SK-N-SH treated with all-trans-retinoic acid at 6 μM for 48 hours (cell line): Measurements from ENCODE around the gene PSMD12.

Experiments used
- ATAC-seq: fragments of 200-7000 bp; cut with Tn5 transposase; 3 replicates; pipeline ENCODE4 v1.9.1; 2020; ENCODE audit warnings: mild to moderate bottlenecking, moderate library complexity
- ARNTL ChIP-seq: fragments of 450-650 bp; formaldehyde crosslinking; IDR thresholded peaks from 2 replicates; pipeline ENCODE4 v1.5.0; 2020; ENCODE audit warnings: low read depth, mild to moderate bottlenecking, moderate library complexity, borderline replicate concordance
- BACH2 ChIP-seq: fragments of 250-450 bp; sonication (Bioruptor Pico); IDR thresholded peaks from 2 replicates; pipeline ENCODE4 v1.9.0; 2021; ENCODE audit warnings: mild to moderate bottlenecking, borderline replicate concordance
- CREB5 ChIP-seq: fragments of 250-450 bp; sonication (Bioruptor Pico); IDR thresholded peaks from 2 replicates; pipeline ENCODE4 v1.5.1; 2020; ENCODE audit warnings: low read depth, mild to moderate bottlenecking, moderate library complexity
- CSDC2 ChIP-seq: fragments of 250-450 bp; sonication (Bioruptor Pico); IDR thresholded peaks from 2 replicates; pipeline ENCODE4 v1.5.0; 2020; ENCODE audit warnings: mild to moderate bottlenecking, moderate library complexity
- ESRRG ChIP-seq: fragments of 250-450 bp; sonication (Bioruptor Pico); IDR thresholded peaks from 2 replicates; pipeline ENCODE4 v1.6.1; 2021; ENCODE audit warnings: mild to moderate bottlenecking
- GLIS3 ChIP-seq: fragments of 250-450 bp; sonication (Bioruptor Pico); IDR thresholded peaks from 2 replicates; pipeline ENCODE4 v1.5.0; 2020; ENCODE audit warnings: mild to moderate bottlenecking, moderate library complexity
- ISL1 ChIP-seq: fragments of 250-450 bp; sonication (Bioruptor Pico); IDR thresholded peaks from 2 replicates; pipeline ENCODE4 v2.1.2; 2022; ENCODE audit warnings: mild to moderate bottlenecking, moderate library complexity
- OSR1 ChIP-seq: fragments of 250-450 bp; sonication (Bioruptor Pico); IDR thresholded peaks from 2 replicates; pipeline ENCODE4 v1.8.0; 2022; ENCODE audit warnings: moderate library complexity, mild to moderate bottlenecking, inconsistent platforms
- PATZ1 ChIP-seq: fragments of 250-450 bp; sonication (Bioruptor Pico); IDR thresholded peaks from 2 replicates; pipeline ENCODE4 v1.8.0; 2020; ENCODE audit warnings: mild to moderate bottlenecking, moderate library complexity, borderline replicate concordance
- RARB ChIP-seq: fragments of 250-450 bp; sonication (Bioruptor Pico); IDR thresholded peaks from 2 replicates; pipeline ENCODE4 v1.8.0; 2021; ENCODE audit warnings: mild to moderate bottlenecking, moderate library complexity
- SNAI2 ChIP-seq: fragments of 250-450 bp; sonication (Bioruptor Pico); IDR thresholded peaks from 2 replicates; pipeline ENCODE4 v1.5.0; 2020; ENCODE audit warnings: mild to moderate bottlenecking, moderate library complexity
- TCF4 ChIP-seq: fragments of 250-450 bp; sonication (Bioruptor Pico); IDR thresholded peaks from 2 replicates; pipeline ENCODE4 v1.8.0; 2021; ENCODE audit warnings: mild to moderate bottlenecking, moderate library complexity, borderline replicate concordance
- TOX ChIP-seq: fragments of 250-450 bp; sonication (Bioruptor Pico); IDR thresholded peaks from 2 replicates; pipeline ENCODE4 v1.8.0; 2021; ENCODE audit warnings: mild to moderate bottlenecking, moderate library complexity, borderline replicate concordance
- TSHZ2 ChIP-seq: fragments of 250-450 bp; sonication (Bioruptor Pico); IDR thresholded peaks from 2 replicates; pipeline ENCODE4 v1.5.0; 2020; ENCODE audit warnings: mild to moderate bottlenecking, moderate library complexity
- ZC3H10 ChIP-seq: fragments of 250-450 bp; sonication (Bioruptor Pico); IDR thresholded peaks from 2 replicates; pipeline ENCODE4 v1.5.1; 2021; ENCODE audit warnings: mild to moderate bottlenecking, moderate library complexity
- ZFP3 ChIP-seq: fragments of 250-450 bp; sonication (Bioruptor Pico); IDR thresholded peaks from 2 replicates; pipeline ENCODE4 v1.5.0; 2020; ENCODE audit warnings: mild to moderate bottlenecking, moderate library complexity
- ZFP30 ChIP-seq: fragments of 450-650 bp; formaldehyde crosslinking; IDR thresholded peaks from 2 replicates; pipeline ENCODE4 v1.5.0; 2022; ENCODE audit warnings: mild to moderate bottlenecking, moderate library complexity
- ZNF565 ChIP-seq: fragments of 450-650 bp; formaldehyde crosslinking; conservative IDR thresholded peaks from 2 replicates; pipeline ENCODE4 v1.5.0; 2020; ENCODE audit warnings: low read depth, mild to moderate bottlenecking, moderate library complexity
- ZNF70 ChIP-seq: fragments of 450-650 bp; formaldehyde crosslinking; IDR thresholded peaks from 2 replicates; pipeline ENCODE4 v1.5.0; 2020; ENCODE audit warnings: mild to moderate bottlenecking, moderate library complexity
- ZNF8 ChIP-seq: fragments of 450-650 bp; formaldehyde crosslinking; IDR thresholded peaks from 2 replicates; pipeline ENCODE4 v1.5.0; 2020; ENCODE audit warnings: mild to moderate bottlenecking, moderate library complexity
- TF ChIP-seq, protein P1 (sequence below): fragments of 250-450 bp; sonication (Bioruptor Pico); IDR thresholded peaks from 2 replicates; pipeline ENCODE4 v1.5.1; 2021; ENCODE audit warnings: mild to moderate bottlenecking, moderate library complexity

PSMD12 gene

DNA sequence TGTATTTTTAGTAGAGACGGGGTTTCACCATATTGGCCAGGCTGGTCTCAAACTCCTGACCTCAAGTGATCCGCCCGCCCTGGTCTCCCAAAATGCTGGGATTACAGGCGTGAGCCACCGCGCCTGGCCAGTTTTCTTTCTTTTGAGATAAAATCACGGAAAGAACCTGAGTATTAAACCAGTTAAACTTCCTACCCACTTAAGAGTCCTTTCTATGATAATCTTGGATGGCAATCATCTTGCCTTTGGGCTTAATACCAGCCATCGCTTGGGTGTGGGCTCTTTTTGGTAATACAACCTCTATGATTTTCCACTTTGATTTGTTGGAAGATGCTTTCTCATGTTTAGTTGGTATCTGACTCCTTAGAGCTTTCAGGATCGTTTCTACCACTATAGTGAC lies 34.7 kb upstream of the PSMD12 start:
- TF ChIP-seq ZNF70 (no peak), ZFP30 (CRISPR knock-in tag) (no peak), CSDC2 (CRISPR knock-in tag) (no peak), RARB (CRISPR knock-in tag) (no peak)

GRCh38 chr17:67400193-67400592 lies 33.8 kb upstream of the PSMD12 start:
- TF ChIP-seq ESRRG = no peak
- TF ChIP-seq ZFP3 (CRISPR knock-in tag) = no peak
- no peak for TF ChIP-seq ZC3H10 (CRISPR knock-in tag)
- no peak for TF ChIP-seq ZNF70
- no peak for TF ChIP-seq RARB (CRISPR knock-in tag)
- no peak for TF ChIP-seq ZNF565 (CRISPR knock-in tag)
- no peak for TF ChIP-seq SNAI2 (CRISPR knock-in tag)
- no peak for TF ChIP-seq CREB5 (CRISPR knock-in tag)
- no peak for TF ChIP-seq BACH2 (CRISPR knock-in tag)
- TF ChIP-seq ISL1 (CRISPR knock-in tag) = no peak
- TF ChIP-seq, protein P1, sequence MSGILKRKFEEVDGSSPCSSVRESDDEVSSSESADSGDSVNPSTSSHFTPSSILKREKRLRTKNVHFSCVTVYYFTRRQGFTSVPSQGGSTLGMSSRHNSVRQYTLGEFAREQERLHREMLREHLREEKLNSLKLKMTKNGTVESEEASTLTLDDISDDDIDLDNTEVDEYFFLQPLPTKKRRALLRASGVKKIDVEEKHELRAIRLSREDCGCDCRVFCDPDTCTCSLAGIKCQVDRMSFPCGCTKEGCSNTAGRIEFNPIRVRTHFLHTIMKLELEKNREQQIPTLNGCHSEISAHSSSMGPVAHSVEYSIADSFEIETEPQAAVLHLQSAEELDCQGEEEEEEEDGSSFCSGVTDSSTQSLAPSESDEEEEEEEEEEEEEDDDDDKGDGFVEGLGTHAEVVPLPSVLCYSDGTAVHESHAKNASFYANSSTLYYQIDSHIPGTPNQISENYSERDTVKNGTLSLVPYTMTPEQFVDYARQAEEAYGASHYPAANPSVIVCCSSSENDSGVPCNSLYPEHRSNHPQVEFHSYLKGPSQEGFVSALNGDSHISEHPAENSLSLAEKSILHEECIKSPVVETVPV (CRISPR knock-in tag) = no peak
- TF ChIP-seq TOX (CRISPR knock-in tag) = no peak
- no peak for TF ChIP-seq ZFP30 (CRISPR knock-in tag)
- no peak for TF ChIP-seq CSDC2 (CRISPR knock-in tag)
- ATAC-seq = no peak

More for the DNA sequence above, 34.7 kb upstream of the PSMD12 start:
- no peak for ATAC-seq

DNA sequence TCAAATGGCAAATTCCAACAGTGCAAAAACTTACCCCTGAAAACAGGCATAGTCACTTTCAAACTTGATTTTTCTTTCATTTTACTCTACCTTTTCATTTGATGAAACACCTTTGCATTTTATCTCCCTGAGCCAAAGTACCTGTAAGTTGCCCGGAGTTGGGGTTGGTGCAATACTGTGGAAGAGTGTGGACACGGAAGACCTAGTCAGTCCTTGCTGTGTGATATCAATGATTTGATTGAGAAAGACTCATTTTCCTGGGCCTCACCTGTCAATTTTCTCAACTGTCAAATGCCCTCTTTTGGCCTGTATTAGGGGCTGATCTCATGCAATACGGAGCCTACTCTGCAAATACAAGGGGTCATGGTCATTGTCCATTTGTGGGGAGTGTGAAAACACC lies 33.3 kb upstream of the PSMD12 start:
- no peak for ATAC-seq
- no peak for TF ChIP-seq TCF4 (CRISPR knock-in tag)
- TF ChIP-seq ISL1 (CRISPR knock-in tag) = no peak
- no peak for TF ChIP-seq ESRRG
- no peak for TF ChIP-seq CSDC2 (CRISPR knock-in tag)
- no peak for TF ChIP-seq ZNF8 (CRISPR knock-in tag)
- TF ChIP-seq ARNTL (CRISPR knock-in tag) = no peak

DNA sequence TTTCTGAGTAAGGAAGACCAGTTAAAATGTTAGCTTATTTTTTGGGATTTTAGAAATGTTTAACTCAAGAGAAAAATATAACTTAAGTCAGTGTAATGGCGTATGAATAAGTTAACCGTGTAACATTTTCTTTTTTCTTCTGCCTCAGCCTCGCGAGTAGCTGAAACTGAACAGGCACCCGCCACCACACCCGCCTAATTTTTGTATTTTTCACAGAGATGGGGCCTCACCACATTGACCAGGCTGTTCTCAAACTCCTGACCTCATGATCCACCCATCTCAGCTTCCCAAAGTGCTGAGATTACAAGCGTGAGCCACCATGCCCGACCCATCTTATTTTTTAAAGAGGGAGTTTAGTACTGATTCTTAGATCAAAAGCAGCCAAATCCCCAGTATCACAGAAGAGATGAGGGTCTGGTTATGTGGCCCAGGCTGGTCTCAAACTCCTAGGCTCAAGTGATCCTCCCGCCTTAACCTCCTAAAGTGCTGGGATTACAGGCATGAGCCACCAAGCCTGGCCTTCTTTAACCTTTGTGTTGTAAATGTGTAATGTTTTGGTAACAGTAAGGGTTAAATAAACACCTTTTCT lies 27.5 kb upstream of the PSMD12 start:
- no peak for ATAC-seq

More for the DNA sequence above, 27.5 kb upstream of the PSMD12 start:
- TF ChIP-seq ARNTL (CRISPR knock-in tag) = no peak
- no peak for TF ChIP-seq TCF4 (CRISPR knock-in tag)
- no peak for TF ChIP-seq ZFP30 (CRISPR knock-in tag)
- no peak for TF ChIP-seq SNAI2 (CRISPR knock-in tag)
- TF ChIP-seq, protein P1 (CRISPR knock-in tag) = no peak
- TF ChIP-seq ZC3H10 (CRISPR knock-in tag) = no peak
- no peak for TF ChIP-seq PATZ1
- TF ChIP-seq ZNF70 = no peak
- no peak for TF ChIP-seq RARB (CRISPR knock-in tag)
- TF ChIP-seq OSR1 (CRISPR knock-in tag) = no peak
- no peak for TF ChIP-seq ISL1 (CRISPR knock-in tag)
- no peak for TF ChIP-seq ZNF565 (CRISPR knock-in tag)
- TF ChIP-seq ZFP3 (CRISPR knock-in tag) = no peak
- TF ChIP-seq GLIS3 = no peak
- no peak for TF ChIP-seq CREB5 (CRISPR knock-in tag)
- TF ChIP-seq ESRRG = no peak
- TF ChIP-seq TSHZ2 (CRISPR knock-in tag) = no peak
- TF ChIP-seq BACH2 (CRISPR knock-in tag) = no peak
- TF ChIP-seq ZNF8 (CRISPR knock-in tag) = no peak
- TF ChIP-seq, all 23 proteins: peak for 0
